OCI-LY1 (cell line): ENCODE data around the gene PRRC2B.

ENCODE experiments used
- H2AFZ ChIP-seq: fragments of 200-600 bp; sonication (generic), shearing (Covaris generic); 2 replicates; pipeline ENCODE4 v1.6.0; 2014; ENCODE audit warnings: antibody characterized with exemption, mild to moderate bottlenecking, low read length
- H3F3A ChIP-seq: fragments of 200-600 bp; sonication (generic), shearing (Covaris generic); 2 replicates; pipeline ENCODE4 v1.6.0; 2014; ENCODE audit warnings: mild to moderate bottlenecking, antibody characterized with exemption, low read length, moderate library complexity; ENCODE audit not compliant: insufficient read depth
- H3K27ac ChIP-seq: fragments of 200-600 bp; sonication (generic); 2 replicates; pipeline ENCODE4 v1.5.1; 2014; ENCODE audit warnings: low read length, mixed run types, mild to moderate bottlenecking, low read depth; ENCODE audit not compliant: poor library complexity, severe bottlenecking
- H3K27me3 ChIP-seq: fragments of 200-600 bp; sonication (generic); 2 replicates; pipeline ENCODE4 v1.6.0; 2014; ENCODE audit warnings: antibody characterized with exemption, mild to moderate bottlenecking, low read length, moderate library complexity; ENCODE audit not compliant: insufficient read depth
- H3K36me3 ChIP-seq: fragments of 200-600 bp; sonication (generic); 2 replicates; pipeline ENCODE4 v1.6.1; 2014; ENCODE audit warnings: mild to moderate bottlenecking, antibody characterized with exemption, low read length, moderate library complexity, mixed read lengths; ENCODE audit not compliant: insufficient read depth
- H3K4me1 ChIP-seq: fragments of 200-600 bp; sonication (generic); 2 replicates; pipeline ENCODE4 v1.5.1; 2014; ENCODE audit warnings: mild to moderate bottlenecking, low read length, moderate library complexity; ENCODE audit not compliant: insufficient read depth, severe bottlenecking
- H3K4me2 ChIP-seq: fragments of 200-600 bp; sonication (generic), shearing (Covaris generic); 2 replicates; pipeline ENCODE4 v1.6.1; 2014; ENCODE audit warnings: low read length
- H3K4me3 ChIP-seq: fragments of 200-600 bp; sonication (generic); 2 replicates; pipeline ENCODE4 v1.5.1; 2014; ENCODE audit warnings: low read length, low read depth, mild to moderate bottlenecking, mixed read lengths; ENCODE audit not compliant: poor library complexity, severe bottlenecking
- H3K79me2 ChIP-seq: fragments of 200-600 bp; shearing (Covaris generic); 2 replicates; pipeline ENCODE4 v1.6.1; 2016; ENCODE audit warnings: mixed run types, low read length, mixed read lengths; ENCODE audit not compliant: insufficient read depth
- H3K9ac ChIP-seq: fragments of 200-600 bp; sonication (generic), shearing (Covaris generic); 2 replicates; pipeline ENCODE4 v1.6.1; 2014; ENCODE audit warnings: mild to moderate bottlenecking, low read length, mixed read lengths
- H3K9me2 ChIP-seq: fragments of 200-600 bp; sonication (generic), shearing (Covaris generic); 2 replicates; pipeline ENCODE4 v1.6.1; 2014; ENCODE audit warnings: low read depth, mild to moderate bottlenecking, low read length, mixed read lengths
- H3K9me3 ChIP-seq: fragments of 200-600 bp; shearing (Covaris generic); 2 replicates; pipeline ENCODE4 v1.6.1; 2014; ENCODE audit warnings: low read length, mixed read lengths
- H4K20me1 ChIP-seq: fragments of 200-600 bp; sonication (generic), shearing (Covaris generic); 2 replicates; pipeline ENCODE4 v1.6.0; 2016; ENCODE audit warnings: mild to moderate bottlenecking, low read length; ENCODE audit not compliant: insufficient read depth
- EZH2 ChIP-seq: fragments of 200-600 bp; sonication (generic), shearing (Covaris generic); IDR thresholded peaks from 2 replicates; pipeline ENCODE4 v1.8.0; 2017; ENCODE audit warnings: borderline replicate concordance, mixed run types, mild to moderate bottlenecking, antibody characterized with exemption, low read length, moderate library complexity, mixed read lengths
- TF ChIP-seq, protein P1 (sequence below): fragments of 200-600 bp; sonication (generic), shearing (Covaris generic); IDR thresholded peaks from 2 replicates; pipeline ENCODE4 v1.5.1; 2017; ENCODE audit warnings: mild to moderate bottlenecking, antibody characterized with exemption, low read length, moderate library complexity, mixed read lengths

The PRRC2B gene

DNA sequence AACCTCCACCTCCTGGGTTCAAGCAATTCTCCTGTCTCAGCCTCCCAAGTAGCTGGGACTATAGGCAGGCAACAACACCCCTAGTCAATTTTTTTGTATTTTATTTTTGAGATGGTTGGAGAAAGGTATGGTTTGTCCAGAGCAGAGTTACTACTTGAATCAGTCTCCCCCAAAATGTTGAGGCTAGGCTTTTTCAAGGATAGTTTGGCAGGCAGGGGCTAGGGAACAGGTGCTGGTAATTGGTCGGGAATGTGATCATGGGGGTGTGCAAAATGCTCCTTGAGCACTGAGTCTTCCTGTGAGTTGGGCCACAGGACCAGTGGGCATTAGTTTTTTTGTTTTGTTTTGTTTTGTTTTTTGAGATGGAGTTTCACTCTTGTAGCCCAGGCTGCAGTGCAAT lies 28.3 kb upstream of the PRRC2B start:
- TF ChIP-seq, protein P1, sequence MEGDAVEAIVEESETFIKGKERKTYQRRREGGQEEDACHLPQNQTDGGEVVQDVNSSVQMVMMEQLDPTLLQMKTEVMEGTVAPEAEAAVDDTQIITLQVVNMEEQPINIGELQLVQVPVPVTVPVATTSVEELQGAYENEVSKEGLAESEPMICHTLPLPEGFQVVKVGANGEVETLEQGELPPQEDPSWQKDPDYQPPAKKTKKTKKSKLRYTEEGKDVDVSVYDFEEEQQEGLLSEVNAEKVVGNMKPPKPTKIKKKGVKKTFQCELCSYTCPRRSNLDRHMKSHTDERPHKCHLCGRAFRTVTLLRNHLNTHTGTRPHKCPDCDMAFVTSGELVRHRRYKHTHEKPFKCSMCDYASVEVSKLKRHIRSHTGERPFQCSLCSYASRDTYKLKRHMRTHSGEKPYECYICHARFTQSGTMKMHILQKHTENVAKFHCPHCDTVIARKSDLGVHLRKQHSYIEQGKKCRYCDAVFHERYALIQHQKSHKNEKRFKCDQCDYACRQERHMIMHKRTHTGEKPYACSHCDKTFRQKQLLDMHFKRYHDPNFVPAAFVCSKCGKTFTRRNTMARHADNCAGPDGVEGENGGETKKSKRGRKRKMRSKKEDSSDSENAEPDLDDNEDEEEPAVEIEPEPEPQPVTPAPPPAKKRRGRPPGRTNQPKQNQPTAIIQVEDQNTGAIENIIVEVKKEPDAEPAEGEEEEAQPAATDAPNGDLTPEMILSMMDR, result no peak
- TF ChIP-seq EZH2, result no peak

DNA sequence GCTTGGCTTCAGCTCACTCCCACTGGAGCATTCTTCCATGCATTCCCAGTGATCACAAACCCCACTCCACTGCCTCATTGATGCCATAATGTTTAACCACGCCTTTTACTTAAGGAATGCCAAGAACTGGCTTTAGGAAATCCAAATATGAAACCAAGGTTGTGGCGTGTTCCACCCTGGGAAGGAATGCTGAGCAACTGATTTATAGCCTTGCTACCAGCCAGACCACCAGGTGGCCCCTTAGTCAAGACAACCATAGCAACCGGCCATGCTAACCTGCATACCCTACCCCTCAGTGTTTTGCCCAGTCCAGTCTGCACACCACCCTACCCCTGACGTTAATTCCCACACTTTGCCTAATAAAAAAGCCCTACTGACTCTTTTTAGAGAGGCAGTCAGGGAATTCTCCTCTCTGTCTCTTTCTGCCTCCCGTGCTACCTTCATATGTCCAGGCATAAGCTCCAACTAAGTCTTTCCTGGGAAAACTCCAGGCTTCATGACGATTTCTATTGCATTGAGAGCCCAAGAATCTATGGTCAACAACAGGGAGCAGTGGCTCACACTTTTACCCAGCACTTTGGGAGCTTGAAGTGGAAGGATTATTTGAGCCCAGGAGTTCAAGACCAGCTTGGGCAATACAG lies 27.0 kb upstream of the PRRC2B start:
- Histone ChIP-seq H3K36me3 (no peaks in the 10 kb centered on the region; the same call in 1 of the 2 replicates), H3K9ac (no peak overlapping the region), H3K4me2 (no peak overlapping the region), H3K27ac (no peak overlapping the region), H3K4me1 (no peaks in the 10 kb centered on the region), H3K9me3 (no peaks in the 10 kb centered on the region), H4K20me1 (no peaks in the 10 kb centered on the region), H2AFZ (no peak overlapping the region), H3K27me3 (no peaks in the 10 kb centered on the region), H3K79me2 (no peaks in the 10 kb centered on the region), H3F3A (no peaks in the 10 kb centered on the region), H3K4me3 (no peak overlapping the region), H3K9me2 (no peaks in the 10 kb centered on the region)
- no peak for TF ChIP-seq EZH2
- TF ChIP-seq, protein P1, result peak; percentile 61

More for the DNA sequence above, 28.3 kb upstream of the PRRC2B start:
- no peaks in the 10 kb centered on the region for H3K4me1 ChIP-seq
- no peak overlapping the region for H3K9ac ChIP-seq
- no peak overlapping the region for H2AFZ ChIP-seq
- no peak overlapping the region for H3K4me2 ChIP-seq
- H3K9me3 ChIP-seq, result no peaks in the 10 kb centered on the region
- no peaks in the 10 kb centered on the region for H4K20me1 ChIP-seq
- no peak overlapping the region for H3K27ac ChIP-seq
- no peaks in the 10 kb centered on the region for H3K79me2 ChIP-seq
- no peaks in the 10 kb centered on the region for H3F3A ChIP-seq
- no peaks in the 10 kb centered on the region for H3K27me3 ChIP-seq
- H3K4me3 ChIP-seq, result no peak overlapping the region
- no peaks in the 10 kb centered on the region for H3K36me3 ChIP-seq
- H3K9me2 ChIP-seq, result no peaks in the 10 kb centered on the region

DNA sequence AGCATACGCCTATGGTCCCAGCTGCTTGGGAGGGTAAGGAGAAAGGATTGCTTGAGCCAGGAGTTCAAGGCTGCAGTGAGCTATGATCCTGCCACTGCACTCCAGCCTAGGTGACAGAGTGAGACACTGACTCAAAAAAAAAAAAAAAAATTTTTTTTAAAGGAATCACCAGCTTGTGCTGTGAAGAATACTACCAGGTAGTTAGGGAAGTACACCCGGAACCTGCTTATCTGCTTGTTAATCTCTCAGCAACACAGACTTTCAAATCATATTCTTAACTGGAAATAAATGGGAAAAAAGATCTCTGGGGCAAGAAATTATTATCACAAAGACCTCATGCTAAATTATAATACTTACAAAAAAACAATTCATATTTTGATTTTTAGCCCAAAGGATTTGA lies 26.4 kb upstream of the PRRC2B start:
- Histone ChIP-seq H3K4me3 (no peak overlapping the region), H3K79me2 (no peaks in the 10 kb centered on the region), H3K36me3 (peaks cover 4% of the 10 kb centered on the region; the same call in 1 of the 2 replicates), H3K27me3 (no peaks in the 10 kb centered on the region), H3K4me2 (no peak overlapping the region), H2AFZ (no peak overlapping the region), H4K20me1 (no peaks in the 10 kb centered on the region), H3K27ac (no peak overlapping the region), H3K9me2 (no peaks in the 10 kb centered on the region), H3K9me3 (no peaks in the 10 kb centered on the region), H3F3A (no peaks in the 10 kb centered on the region), H3K4me1 (peaks cover 4% of the 10 kb centered on the region), H3K9ac (no peak overlapping the region)
- no peak for TF ChIP-seq EZH2
- TF ChIP-seq, protein P1, result no peak
